IPS-15b (cell line): ENCODE results near the gene SLX4.

Experiments
- H3K27me3 ChIP-seq: one replicate; pipeline ENCODE4 v1.6.1; 2013; ENCODE audit warnings: low read length; ENCODE audit not compliant: control insufficient read depth, insufficient read depth
- H3K36me3 ChIP-seq: one replicate; pipeline ENCODE4 v1.6.1; 2013; ENCODE audit warnings: low read length; ENCODE audit not compliant: control insufficient read depth, insufficient read depth
- H3K4me1 ChIP-seq: one replicate; pipeline ENCODE4 v1.6.1; 2013; ENCODE audit warnings: mild to moderate bottlenecking, low read length; ENCODE audit not compliant: control insufficient read depth, insufficient read depth
- H3K4me3 ChIP-seq: one replicate; pipeline ENCODE4 v1.5.1; 2013; ENCODE audit warnings: low read depth, low read length
- H3K9ac ChIP-seq: one replicate; pipeline ENCODE4 v1.6.1; 2013; ENCODE audit warnings: low read depth, mild to moderate bottlenecking, low read length
- H3K9me3 ChIP-seq: one replicate; pipeline ENCODE4 v1.6.1; 2013; ENCODE audit warnings: mild to moderate bottlenecking, low read length; ENCODE audit not compliant: control insufficient read depth, insufficient read depth

SLX4 gene

DNA sequence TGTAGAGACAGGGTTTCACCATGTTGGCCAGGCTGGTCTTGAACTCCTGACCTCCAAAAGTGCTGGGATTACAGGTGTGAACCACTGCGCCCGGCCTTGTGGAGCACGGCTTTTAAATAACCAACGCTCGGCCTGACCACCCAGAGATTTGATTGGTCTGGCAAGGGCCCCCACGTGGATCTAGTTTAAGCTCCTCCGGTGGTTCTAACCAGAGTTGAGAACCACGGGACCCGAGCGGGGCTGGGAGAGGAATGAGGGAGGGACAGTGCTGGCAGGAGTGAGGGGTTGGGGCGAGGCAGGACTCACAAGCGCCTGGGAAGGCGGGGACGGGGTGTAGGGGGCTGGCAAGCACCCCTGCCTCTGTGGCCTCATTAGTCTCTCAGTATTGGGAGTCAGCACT, 37.2 kb downstream of the SLX4 start:
- Histone ChIP-seq H3K36me3 (no peaks in the 10 kb centered on the region), H3K9ac (no peak overlapping the region), H3K4me1 (no peaks in the 10 kb centered on the region), H3K27me3 (no peaks in the 10 kb centered on the region), H3K4me3 (no peak overlapping the region), H3K9me3 (peaks cover 4% of the 10 kb centered on the region)

DNA sequence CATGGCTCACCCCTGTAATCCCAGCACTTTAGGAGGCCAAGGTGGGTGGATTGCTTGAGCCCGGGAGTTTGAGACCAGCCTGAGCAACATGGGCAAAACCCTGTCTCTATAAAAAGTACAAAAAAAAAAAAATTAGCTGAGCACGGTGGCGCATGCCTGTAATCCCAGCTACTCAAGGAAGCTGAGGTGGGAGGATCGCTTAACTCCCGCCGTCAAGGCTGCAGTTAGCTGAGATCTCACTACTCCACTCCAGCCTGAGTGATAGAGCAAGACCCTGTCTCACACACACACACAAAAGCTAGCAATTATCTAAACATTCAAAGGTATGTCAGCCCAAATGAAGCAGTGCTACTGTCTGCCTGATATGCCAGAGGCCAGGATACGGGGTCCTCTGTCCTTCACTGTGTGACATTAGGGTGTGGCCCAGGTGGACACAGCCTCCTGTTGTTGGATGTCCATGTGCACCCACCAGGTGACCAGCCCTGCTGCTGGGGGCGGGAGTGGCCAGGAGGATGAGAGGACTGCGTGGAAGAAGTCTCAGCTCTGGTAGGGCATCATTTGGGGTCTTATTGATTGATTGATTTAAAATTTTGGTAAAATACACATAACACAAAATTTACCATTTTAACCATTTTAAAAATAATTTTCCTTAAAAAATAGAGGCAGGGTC, 38.1 kb downstream of the SLX4 start:
- H3K4me1 ChIP-seq = no peaks in the 10 kb centered on the region
- H3K4me3 ChIP-seq = no peak overlapping the region
- H3K9ac ChIP-seq = no peak overlapping the region
- no peaks in the 10 kb centered on the region for H3K27me3 ChIP-seq
- H3K9me3 ChIP-seq = peaks cover 4% of the 10 kb centered on the region
- no peaks in the 10 kb centered on the region for H3K36me3 ChIP-seq

DNA sequence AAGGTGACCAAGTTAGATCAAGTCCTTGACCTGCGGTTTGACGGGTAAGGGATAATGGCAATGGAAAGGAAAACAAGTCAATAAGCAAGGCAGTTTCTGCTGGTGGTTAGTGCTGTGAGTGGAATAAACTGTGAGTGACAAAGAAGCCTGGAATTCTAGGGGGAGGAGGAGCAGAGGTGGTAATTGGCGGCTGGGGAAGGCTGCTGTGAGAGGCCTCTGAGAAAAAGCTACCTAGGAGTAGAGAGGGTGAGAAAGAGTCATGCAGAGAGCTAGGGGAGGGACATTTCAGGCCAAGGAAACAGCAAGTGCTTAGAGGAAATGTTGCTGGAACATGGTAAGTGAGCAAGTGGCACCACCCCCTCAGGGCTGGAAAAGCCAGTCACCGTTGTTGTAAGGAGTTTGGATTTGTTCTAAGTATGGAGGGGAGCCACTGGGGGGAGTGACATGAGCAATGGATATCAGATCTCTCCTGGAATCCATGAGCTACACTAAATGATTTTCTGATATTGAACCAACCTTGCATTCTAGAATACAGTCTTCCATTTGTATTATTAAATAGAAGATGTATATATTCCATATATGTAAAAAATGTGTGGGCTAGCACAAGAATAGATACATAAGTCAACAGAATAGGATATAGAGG, 40.9 kb downstream of the SLX4 start:
- no peaks in the 10 kb centered on the region for H3K36me3 ChIP-seq
- no peaks in the 10 kb centered on the region for H3K27me3 ChIP-seq

DNA sequence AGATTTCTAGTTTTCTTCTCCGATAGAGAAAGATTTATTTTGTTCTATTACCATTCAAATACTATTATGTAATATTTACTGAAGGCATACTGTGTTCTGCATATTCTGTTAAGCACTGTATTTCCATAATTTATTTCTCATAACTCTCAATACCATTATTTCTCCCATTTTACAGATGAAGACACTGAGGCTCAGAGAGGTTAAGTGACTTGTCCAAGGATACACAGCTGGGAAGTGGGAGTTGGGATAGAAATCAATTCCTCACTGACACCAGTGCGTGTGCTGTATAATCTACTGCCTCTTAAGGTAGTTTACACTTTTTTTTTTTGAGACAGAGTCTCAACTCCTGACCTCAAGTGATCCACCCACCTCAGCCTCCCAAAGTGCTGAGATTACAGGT, 41.6 kb downstream of the SLX4 start:
- Histone ChIP-seq H3K4me1 (no peaks in the 10 kb centered on the region), H3K9ac (no peak overlapping the region), H3K27me3 (no peaks in the 10 kb centered on the region), H3K4me3 (no peak overlapping the region), H3K9me3 (peaks cover 4% of the 10 kb centered on the region), H3K36me3 (no peaks in the 10 kb centered on the region)

More for the DNA sequence above, 40.9 kb downstream of the SLX4 start:
- Histone ChIP-seq H3K9me3 (peaks cover 4% of the 10 kb centered on the region), H3K4me1 (no peaks in the 10 kb centered on the region), H3K9ac (no peak overlapping the region), H3K4me3 (no peak overlapping the region)

DNA sequence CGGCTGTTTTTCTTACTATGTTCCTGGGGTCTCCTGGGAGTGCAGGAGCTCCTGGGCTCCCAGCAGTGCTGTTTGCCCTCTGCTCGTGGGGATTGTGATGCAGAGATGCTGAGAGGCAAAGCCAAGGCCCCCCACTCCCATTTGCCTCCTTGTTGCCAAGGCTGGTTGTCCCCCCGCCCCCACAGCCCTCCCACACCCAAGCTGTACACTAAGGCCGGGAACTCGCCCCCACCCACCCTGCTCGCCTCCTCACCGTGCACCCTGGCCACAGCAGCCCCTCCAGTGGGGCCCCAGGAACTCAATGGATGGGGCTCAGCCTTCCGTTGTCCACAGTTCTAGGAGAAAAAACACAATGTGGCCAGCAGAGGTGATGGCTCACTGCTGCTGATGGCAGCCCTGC, 44.4 kb downstream of the SLX4 start:
- H3K9me3 ChIP-seq = peaks cover 4% of the 10 kb centered on the region
- H3K36me3 ChIP-seq = no peaks in the 10 kb centered on the region
- no peak overlapping the region for H3K4me3 ChIP-seq
- no peak overlapping the region for H3K9ac ChIP-seq
- H3K4me1 ChIP-seq = no peaks in the 10 kb centered on the region
- H3K27me3 ChIP-seq = no peaks in the 10 kb centered on the region

DNA sequence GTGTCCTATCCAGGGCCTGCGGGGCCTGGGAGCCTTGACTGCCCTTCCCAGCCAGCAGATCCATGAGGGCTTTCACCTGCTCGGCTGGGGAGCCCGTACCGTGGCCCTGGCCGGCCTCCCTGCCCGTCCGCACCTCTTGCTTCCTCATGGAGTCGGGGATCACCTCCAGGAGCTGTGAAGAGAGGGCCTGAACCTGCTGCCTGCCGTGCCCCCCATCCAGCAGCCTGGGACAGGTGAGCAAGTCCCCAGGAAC, 46.6 kb downstream of the SLX4 start:
- Histone ChIP-seq H3K9me3 (no peaks in the 10 kb centered on the region), H3K36me3 (no peaks in the 10 kb centered on the region), H3K4me3 (no peak overlapping the region), H3K4me1 (no peaks in the 10 kb centered on the region), H3K9ac (no peak overlapping the region), H3K27me3 (no peaks in the 10 kb centered on the region)

DNA sequence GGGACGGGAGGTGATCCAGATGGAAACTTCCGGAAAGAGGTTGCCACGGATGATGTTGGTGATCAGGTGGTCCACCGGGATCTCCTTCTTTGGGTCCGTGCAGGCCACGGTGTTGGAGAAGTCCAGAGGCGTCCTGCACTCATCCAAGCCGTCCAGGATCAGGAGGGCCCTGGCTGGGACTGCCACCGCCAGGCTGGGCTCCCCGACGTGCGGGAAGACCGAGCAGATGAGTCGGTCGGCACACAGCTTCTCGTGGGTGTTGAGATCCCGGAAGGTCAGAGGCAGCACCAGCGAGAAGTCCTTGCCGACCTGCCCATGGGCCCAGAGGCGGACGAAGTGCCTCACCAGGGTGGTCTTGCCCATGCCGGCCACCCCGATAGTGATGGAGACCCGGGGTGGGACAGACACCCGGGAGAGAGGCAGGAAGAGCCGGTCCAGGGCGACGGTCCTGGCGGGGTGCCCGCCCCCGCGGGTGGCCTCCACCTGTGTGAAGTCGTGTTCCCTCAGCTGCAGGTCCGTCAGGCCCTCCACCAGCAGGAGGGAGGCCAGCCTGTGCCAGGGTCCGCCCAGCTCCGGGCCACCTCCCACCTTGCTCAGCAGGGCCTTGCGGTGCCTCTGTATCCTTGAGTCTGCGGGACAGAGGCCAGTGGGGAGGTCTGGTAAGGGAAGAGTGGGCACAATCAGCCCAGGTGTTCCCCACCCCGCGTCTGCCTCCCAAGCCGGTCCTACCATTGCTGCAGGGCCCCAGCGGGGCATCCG, 47.1 kb downstream of the SLX4 start:
- Histone ChIP-seq H3K4me3 (no peak overlapping the region), H3K27me3 (no peaks in the 10 kb centered on the region), H3K4me1 (no peaks in the 10 kb centered on the region), H3K9me3 (no peaks in the 10 kb centered on the region), H3K9ac (no peak overlapping the region), H3K36me3 (no peaks in the 10 kb centered on the region)

DNA sequence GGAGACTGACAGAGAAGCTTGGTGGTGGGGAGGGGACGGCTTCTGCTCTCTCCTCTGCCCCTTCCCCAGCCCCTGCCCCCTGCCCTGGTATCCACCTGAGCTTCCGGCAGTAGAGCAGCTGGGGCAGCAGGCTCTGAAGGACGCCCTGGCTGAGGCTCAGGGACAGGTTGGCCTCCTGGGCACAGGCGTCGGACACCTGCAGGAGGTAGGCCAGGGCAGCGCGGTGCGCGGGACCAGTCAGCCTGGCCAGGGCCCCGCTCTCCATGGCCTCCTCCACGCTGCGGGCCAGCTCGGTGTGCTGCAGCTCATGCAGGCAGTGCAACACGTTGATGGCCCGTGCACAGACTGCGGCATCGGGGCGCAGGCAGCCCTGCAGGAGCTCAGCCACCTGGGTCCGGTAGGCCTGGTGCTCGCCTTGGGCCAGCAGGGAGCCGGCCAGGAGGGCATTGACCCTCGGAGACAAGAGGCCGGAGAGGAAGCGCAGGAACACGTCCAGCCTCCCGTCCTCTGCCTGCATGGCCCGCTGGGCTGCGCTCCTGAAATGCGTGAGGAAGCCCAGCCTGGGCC, 48.4 kb downstream of the SLX4 start:
- no peaks in the 10 kb centered on the region for H3K4me1 ChIP-seq
- no peaks in the 10 kb centered on the region for H3K36me3 ChIP-seq
- no peak overlapping the region for H3K9ac ChIP-seq
- no peaks in the 10 kb centered on the region for H3K9me3 ChIP-seq
- no peak overlapping the region for H3K4me3 ChIP-seq
- H3K27me3 ChIP-seq = no peaks in the 10 kb centered on the region

DNA sequence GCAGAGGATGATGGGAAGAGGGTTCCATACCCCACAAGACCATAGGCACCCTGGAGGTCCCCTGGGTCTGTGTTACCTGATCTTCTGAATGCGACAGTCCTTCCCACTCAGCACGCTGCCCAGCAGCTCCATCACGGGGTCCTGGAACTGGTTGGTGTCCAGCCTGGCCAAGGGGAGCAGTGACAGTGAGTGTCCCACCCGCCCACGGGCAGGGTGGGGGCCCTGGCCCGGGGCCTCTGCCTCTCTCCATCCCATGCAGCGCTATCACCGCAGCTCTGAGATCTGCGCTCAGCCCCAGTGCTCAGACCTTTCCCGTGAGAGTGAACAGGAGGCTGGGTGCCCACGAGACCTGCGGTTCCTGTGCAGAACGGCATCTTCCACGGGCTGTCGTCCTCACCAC, 49.8 kb downstream of the SLX4 start:
- Histone ChIP-seq H3K36me3 (no peaks in the 10 kb centered on the region), H3K9me3 (no peaks in the 10 kb centered on the region), H3K4me1 (no peaks in the 10 kb centered on the region), H3K9ac (no peak overlapping the region), H3K4me3 (no peak overlapping the region), H3K27me3 (no peaks in the 10 kb centered on the region)

DNA sequence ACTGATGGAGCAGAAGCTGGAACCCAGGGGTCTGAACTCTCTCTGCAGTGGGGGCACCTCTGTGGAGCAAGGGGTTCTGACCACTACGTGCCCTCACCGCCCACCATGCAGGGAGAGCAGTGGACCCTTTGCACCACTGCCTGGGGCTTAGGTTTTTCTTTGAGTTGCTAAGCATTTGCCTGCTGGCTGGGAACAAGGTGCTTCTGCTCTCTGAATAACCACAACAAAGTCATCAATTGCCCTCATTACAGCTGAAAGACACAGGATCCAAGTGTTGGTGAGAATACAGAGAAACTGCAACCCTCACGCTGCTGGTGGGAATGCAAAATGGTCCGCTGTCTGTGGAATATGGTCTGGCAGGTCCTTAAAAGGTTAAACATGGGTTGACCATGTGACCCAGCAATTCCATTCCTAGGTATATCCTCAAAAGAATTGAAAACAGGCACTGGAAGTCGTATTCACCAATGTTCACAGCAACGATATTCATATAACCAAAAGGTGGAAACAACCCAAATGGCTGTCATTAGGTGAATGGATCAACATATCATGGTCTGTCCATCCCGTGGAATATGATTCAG, 57.0 kb downstream of the SLX4 start:
- H3K9ac ChIP-seq = no peak overlapping the region

DNA sequence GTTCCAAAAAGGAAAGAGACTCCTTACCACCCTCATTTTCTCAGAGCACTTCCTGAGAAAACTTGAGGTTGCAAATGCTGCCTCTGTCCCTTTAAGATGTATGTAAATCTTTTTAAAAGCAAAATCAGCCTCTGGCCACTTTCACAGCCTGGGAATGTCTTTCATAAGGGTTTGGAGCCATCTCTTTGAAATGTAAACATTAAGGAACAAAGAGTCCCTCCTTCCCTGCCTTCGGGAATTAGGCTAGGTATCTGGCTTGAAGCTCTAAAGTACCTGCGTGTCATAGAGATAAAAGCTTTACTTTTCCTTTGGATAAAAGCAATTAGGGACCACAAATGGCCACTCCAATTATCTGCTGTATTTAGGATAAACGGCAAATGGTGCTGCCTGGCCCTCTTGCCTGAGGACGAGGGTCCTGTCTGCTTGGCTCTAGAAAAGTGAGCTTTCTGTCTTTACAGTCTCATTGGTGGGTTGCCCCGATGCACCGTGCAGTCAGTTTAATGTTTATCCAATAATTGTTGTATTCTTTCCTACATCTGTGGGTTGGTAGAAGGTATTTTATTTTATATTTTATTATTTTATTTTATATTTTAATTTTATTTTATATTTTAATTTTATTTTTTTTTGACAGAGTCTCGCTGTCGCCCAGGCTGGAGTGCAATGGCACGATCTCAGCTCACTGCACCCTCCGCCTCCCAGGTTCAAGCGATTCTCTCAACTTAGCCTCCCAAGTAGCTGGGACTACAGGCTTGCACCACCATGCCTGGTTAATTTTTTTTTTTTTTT, 58.1 kb downstream of the SLX4 start:
- peak overlapping the region; percentile 0 for H3K4me3 ChIP-seq
- peaks cover 15% of the 10 kb centered on the region for H3K27me3 ChIP-seq
- no peaks in the 10 kb centered on the region for H3K9me3 ChIP-seq
- H3K4me1 ChIP-seq = peaks cover 15% of the 10 kb centered on the region
- H3K36me3 ChIP-seq = peaks cover under 1% of the 10 kb centered on the region
- no peak overlapping the region for H3K9ac ChIP-seq

More for the DNA sequence above, 57.0 kb downstream of the SLX4 start:
- H3K4me3 ChIP-seq = no peak overlapping the region
- H3K9me3 ChIP-seq = no peaks in the 10 kb centered on the region
- peaks cover 15% of the 10 kb centered on the region for H3K27me3 ChIP-seq
- H3K4me1 ChIP-seq = peaks cover 15% of the 10 kb centered on the region
- no peaks in the 10 kb centered on the region for H3K36me3 ChIP-seq
